DOHH2 (cell line): ENCODE measurements around the gene TMEM130.

Source experiments
- H3F3A ChIP-seq: fragments of 200-600 bp; sonication (generic), shearing (Covaris generic); 2 replicates; pipeline ENCODE4 v1.6.0; 2016; ENCODE audit warnings: antibody characterized with exemption, mild to moderate bottlenecking; ENCODE audit not compliant: control insufficient read depth, insufficient read depth
- H3K27ac ChIP-seq: fragments of 200-600 bp; sonication (generic); 2 replicates; pipeline ENCODE4 v1.5.1; 2014; ENCODE audit warnings: low read depth, mild to moderate bottlenecking, low read length, moderate library complexity
- H3K27me3 ChIP-seq: fragments of 200-600 bp; sonication (generic); 2 replicates; pipeline ENCODE4 v1.6.1; 2014; ENCODE audit warnings: mild to moderate bottlenecking, low read length, mixed read lengths; ENCODE audit not compliant: control insufficient read depth
- H3K36me3 ChIP-seq: fragments of 200-600 bp; sonication (generic); 2 replicates; pipeline ENCODE4 v1.6.1; 2014; ENCODE audit warnings: mild to moderate bottlenecking, low read length, moderate library complexity, mixed read lengths; ENCODE audit not compliant: control insufficient read depth
- H3K4me1 ChIP-seq: fragments of 200-600 bp; sonication (generic); 2 replicates; pipeline ENCODE4 v1.6.1; 2014; ENCODE audit warnings: mild to moderate bottlenecking, low read length, mixed read lengths; ENCODE audit not compliant: control insufficient read depth
- H3K4me2 ChIP-seq: fragments of 200-600 bp; sonication (generic); 2 replicates; pipeline ENCODE4 v1.6.0; 2014; ENCODE audit warnings: mild to moderate bottlenecking, low read length, moderate library complexity
- H3K4me3 ChIP-seq: fragments of 200-600 bp; sonication (generic); 2 replicates; pipeline ENCODE4 v1.5.1; 2014; ENCODE audit warnings: mild to moderate bottlenecking, low read length, mixed read lengths
- H3K79me2 ChIP-seq: fragments of 200-600 bp; sonication (generic); 2 replicates; pipeline ENCODE4 v1.6.1; 2014; ENCODE audit warnings: mild to moderate bottlenecking, low read length, mixed read lengths; ENCODE audit not compliant: control insufficient read depth
- H3K9me2 ChIP-seq: fragments of 200-600 bp; sonication (generic); replicated peaks from 2 replicates; pipeline ENCODE4 v1.6.1; 2014; ENCODE audit warnings: mild to moderate bottlenecking, low read length, mixed read lengths; ENCODE audit not compliant: control insufficient read depth
- H3K9me3 ChIP-seq: fragments of 200-600 bp; sonication (generic); 2 replicates; pipeline ENCODE4 v1.6.1; 2014; ENCODE audit warnings: antibody characterized with exemption, low read length, mixed read lengths; ENCODE audit not compliant: control insufficient read depth, insufficient read depth
- H4K20me1 ChIP-seq: fragments of 200-600 bp; sonication (generic); 2 replicates; pipeline ENCODE4 v1.6.0; 2014; ENCODE audit warnings: low read depth, mild to moderate bottlenecking, antibody characterized with exemption, low read length, moderate library complexity; ENCODE audit not compliant: control insufficient read depth, insufficient read depth
- EZH2phosphoT487 ChIP-seq: fragments of 200-600 bp; sonication (generic); IDR thresholded peaks from 2 replicates; pipeline ENCODE4 v1.6.1; 2017; ENCODE audit warnings: borderline replicate concordance, mild to moderate bottlenecking, antibody characterized with exemption, low read length, moderate library complexity, mixed read lengths
- TF ChIP-seq, protein P1 (sequence below): fragments of 200-600 bp; sonication (generic); IDR thresholded peaks from one replicate; pipeline ENCODE4 v1.5.1; 2014; ENCODE audit warnings: antibody characterized with exemption, mild to moderate bottlenecking, low read depth, low read length; ENCODE audit not compliant: poor library complexity, severe bottlenecking

Gene TMEM130

DNA sequence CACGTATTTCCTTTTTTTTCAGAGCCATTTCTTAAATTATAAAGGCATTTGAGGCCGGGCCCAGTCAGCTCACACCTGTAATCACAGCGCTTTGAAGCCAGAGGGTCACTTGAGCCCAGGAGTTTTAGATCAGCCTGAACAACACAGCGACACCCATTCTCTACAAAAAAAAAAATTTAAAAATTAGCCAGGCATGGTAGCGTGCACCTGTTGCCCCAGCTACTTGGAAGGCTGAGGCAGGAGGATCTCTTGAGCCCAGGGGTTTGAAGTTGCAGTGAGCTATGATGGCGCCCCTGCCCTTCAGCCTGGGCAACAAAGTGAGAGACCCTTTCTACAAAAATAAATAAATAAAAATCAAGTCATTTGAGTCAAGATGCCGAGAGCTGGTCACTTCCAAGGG, 3.0 kb downstream of the TMEM130 start:
- Histone ChIP-seq H3K4me2 (no peak overlapping the region), H3K79me2 (no peaks in the 10 kb centered on the region), H3K9me2 (no peaks in the 10 kb centered on the region), H4K20me1 (peaks cover 4% of the 10 kb centered on the region; the same call in 1 of the 2 replicates), H3K27ac (no peak overlapping the region), H3K9me3 (no peaks in the 10 kb centered on the region), H3K4me3 (no peak overlapping the region), H3K27me3 (peaks cover 49% of the 10 kb centered on the region), H3F3A (peaks cover 5% of the 10 kb centered on the region; the same call in 1 of the 2 replicates), H3K4me1 (peaks cover 20% of the 10 kb centered on the region), H3K36me3 (no peaks in the 10 kb centered on the region)
- no peak for TF ChIP-seq EZH2phosphoT487
- TF ChIP-seq, protein P1, sequence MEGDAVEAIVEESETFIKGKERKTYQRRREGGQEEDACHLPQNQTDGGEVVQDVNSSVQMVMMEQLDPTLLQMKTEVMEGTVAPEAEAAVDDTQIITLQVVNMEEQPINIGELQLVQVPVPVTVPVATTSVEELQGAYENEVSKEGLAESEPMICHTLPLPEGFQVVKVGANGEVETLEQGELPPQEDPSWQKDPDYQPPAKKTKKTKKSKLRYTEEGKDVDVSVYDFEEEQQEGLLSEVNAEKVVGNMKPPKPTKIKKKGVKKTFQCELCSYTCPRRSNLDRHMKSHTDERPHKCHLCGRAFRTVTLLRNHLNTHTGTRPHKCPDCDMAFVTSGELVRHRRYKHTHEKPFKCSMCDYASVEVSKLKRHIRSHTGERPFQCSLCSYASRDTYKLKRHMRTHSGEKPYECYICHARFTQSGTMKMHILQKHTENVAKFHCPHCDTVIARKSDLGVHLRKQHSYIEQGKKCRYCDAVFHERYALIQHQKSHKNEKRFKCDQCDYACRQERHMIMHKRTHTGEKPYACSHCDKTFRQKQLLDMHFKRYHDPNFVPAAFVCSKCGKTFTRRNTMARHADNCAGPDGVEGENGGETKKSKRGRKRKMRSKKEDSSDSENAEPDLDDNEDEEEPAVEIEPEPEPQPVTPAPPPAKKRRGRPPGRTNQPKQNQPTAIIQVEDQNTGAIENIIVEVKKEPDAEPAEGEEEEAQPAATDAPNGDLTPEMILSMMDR: no peak

DNA sequence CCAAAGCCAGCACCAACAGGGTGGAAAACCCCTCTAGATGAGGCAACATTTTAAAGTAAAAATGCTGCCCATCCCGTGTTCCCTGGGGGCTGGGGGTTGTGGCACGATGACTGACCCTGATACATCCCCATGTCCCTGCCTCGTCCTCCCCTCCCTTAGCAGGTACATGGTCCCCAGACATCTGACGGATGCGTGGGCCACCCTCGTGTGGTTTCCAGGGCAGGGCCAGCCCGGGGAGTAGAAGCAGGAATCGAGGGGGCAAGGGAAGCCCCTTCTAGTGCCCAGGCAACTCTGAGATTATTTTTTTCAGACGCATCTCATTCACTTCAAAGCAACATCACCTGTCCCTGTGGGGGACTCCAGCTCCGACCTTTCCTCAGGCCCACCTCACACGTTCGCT, 3.5 kb downstream of the TMEM130 start:
- H3K36me3 ChIP-seq: no peaks in the 10 kb centered on the region
- no peaks in the 10 kb centered on the region for H3K9me2 ChIP-seq
- H3K27ac ChIP-seq: no peak overlapping the region
- H3K4me3 ChIP-seq: no peak overlapping the region
- H3K4me1 ChIP-seq: peaks cover 20% of the 10 kb centered on the region
- no peak overlapping the region for H3K4me2 ChIP-seq
- TF ChIP-seq, protein P1: no peak
- TF ChIP-seq EZH2phosphoT487: no peak
- H3F3A ChIP-seq: peaks cover 5% of the 10 kb centered on the region; the same call in 1 of the 2 replicates
- no peaks in the 10 kb centered on the region for H3K9me3 ChIP-seq
- peaks cover 50% of the 10 kb centered on the region for H3K27me3 ChIP-seq
- H4K20me1 ChIP-seq: peaks cover 4% of the 10 kb centered on the region; the same call in 1 of the 2 replicates
- no peaks in the 10 kb centered on the region for H3K79me2 ChIP-seq

DNA sequence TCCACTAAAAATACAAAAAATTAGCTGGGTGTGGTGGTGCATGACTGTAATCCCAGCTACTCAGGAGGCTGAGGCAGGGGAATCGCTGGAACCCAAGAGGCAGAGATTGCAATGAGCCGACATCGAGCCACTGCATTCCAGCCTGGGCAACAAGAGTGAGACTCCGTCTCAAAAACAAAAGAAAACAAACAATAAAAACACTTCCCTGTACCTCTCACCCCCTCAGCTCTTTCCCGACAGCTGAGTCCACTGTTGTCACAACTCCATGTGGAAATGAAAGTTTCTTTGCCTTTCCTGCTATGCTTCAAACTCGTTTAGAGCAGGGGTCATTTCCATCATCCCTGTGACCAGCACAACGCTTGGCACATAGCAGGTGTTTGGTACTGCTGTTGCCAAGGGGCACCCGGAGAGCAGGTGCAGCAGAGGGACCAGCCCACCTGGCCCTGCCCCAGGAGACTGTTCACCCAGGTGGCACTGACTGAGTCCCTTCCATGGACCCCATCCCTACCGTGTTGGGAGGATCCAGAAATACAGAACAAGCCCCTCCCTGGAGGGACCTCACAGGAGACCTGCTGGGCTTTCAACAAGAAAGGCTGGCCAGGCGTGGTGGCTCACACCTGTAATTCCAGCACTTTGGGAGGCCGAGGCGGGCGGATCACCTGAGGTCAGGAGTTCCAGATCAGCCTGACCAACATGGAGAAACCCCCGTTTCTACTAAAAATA, 4.9 kb downstream of the TMEM130 start:
- H3K36me3 ChIP-seq: no peaks in the 10 kb centered on the region
- H3F3A ChIP-seq: peaks cover 5% of the 10 kb centered on the region; the same call in 1 of the 2 replicates
- H3K4me1 ChIP-seq: peaks cover 6% of the 10 kb centered on the region
- no peaks in the 10 kb centered on the region for H3K9me2 ChIP-seq
- H3K27ac ChIP-seq: no peak overlapping the region
- H4K20me1 ChIP-seq: peaks cover 4% of the 10 kb centered on the region; the same call in 1 of the 2 replicates
- no peaks in the 10 kb centered on the region for H3K79me2 ChIP-seq
- no peak overlapping the region for H3K4me2 ChIP-seq
- H3K4me3 ChIP-seq: no peak overlapping the region
- no peak for TF ChIP-seq EZH2phosphoT487
- TF ChIP-seq, protein P1: no peak
- no peaks in the 10 kb centered on the region for H3K9me3 ChIP-seq
- peaks cover 53% of the 10 kb centered on the region for H3K27me3 ChIP-seq
